ENCODE measurements around the gene FUZ. TPM values are rescaled to one million over a fixed set of nuclear protein-coding genes. Genes with fewer than 3 reads are reported as not detected.
A peak's percentile ranks its signal among the peaks of the same experiment; 100 is the strongest.

FUZ gene
- polyA plus RNA-seq, 4 donors = 4.1 to 21.0 (median 10.0) TPM

GRCh38 chr19:49771674-49772139 lies 41.4 kb downstream of the FUZ start:
- 63 to 73% (median 71%) methylated on average over 12 to 13 of the region's 13 CpGs for WGBS, 3 donors
- peak overlapping the region in 2 of 3 donors; percentile 52 to 53 for H3K27ac ChIP-seq (ENCODE audit: low read depth in 1 of 3, low read length in 2 of 3)
- peak; percentile 64 to 77 for DNase-seq
- peaks cover 0 to 41% (median 2%) of the 10 kb centered on the region in 3 donors for H3K36me3 ChIP-seq (ENCODE audit: control insufficient read depth in 3 of 3, insufficient read depth in 2 of 3, low read depth in 1 of 3, low read length in 3 of 3)
- H3K9me3 ChIP-seq (ENCODE audit: control insufficient read depth in 2 of 2, insufficient read depth in 1 of 2, low read depth in 1 of 2, low read length in 1 of 2) = no peaks in the 10 kb centered on the region
- H3K4me3 ChIP-seq (ENCODE audit: low read depth in 1 of 3, low read length in 3 of 3) = no peak overlapping the region
- peaks cover 2 to 16% (median 5%) of the 10 kb centered on the region in 3 donors for H3K4me1 ChIP-seq (ENCODE audit: control insufficient read depth in 3 of 3, insufficient read depth in 2 of 3, low read depth in 1 of 3, low read length in 2 of 3)
- no peaks in the 10 kb centered on the region for H3K27me3 ChIP-seq (ENCODE audit: control insufficient read depth in 3 of 3, insufficient read depth in 3 of 3, low read length in 3 of 3)
- FAIRE-seq = no peak

DNA sequence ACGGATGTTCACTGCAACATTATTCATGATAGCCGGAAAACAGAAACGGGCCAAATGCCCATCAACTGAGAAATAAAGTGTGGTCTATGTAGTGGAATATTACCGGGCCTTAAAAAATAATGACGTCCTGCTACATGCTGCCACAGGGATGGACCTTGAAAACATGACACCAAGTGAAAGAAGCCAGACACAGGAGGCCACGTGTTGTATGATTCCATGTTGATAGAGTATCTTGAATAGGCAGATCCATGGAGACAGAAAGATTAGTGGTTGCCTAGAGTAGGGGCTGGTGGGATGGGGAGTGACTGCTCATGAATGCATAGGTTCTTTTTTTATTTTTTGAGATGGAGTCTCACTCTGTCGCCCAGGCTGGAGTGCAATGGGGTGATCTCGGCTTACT lies 42.6 kb downstream of the FUZ start:
- WGBS, 3 donors = 89 to 92% (median 92%) methylated on average over 8 of the region's 8 CpGs
- peaks cover 2 to 21% (median 5%) of the 10 kb centered on the region in 3 donors for H3K4me1 ChIP-seq (ENCODE audit: control insufficient read depth in 3 of 3, insufficient read depth in 2 of 3, low read depth in 1 of 3, low read length in 2 of 3)
- no peaks in the 10 kb centered on the region for H3K27me3 ChIP-seq (ENCODE audit: control insufficient read depth in 3 of 3, insufficient read depth in 3 of 3, low read length in 3 of 3)
- no peaks in the 10 kb centered on the region for H3K9me3 ChIP-seq (ENCODE audit: control insufficient read depth in 2 of 2, insufficient read depth in 1 of 2, low read depth in 1 of 2, low read length in 1 of 2)
- peaks cover 0 to 29% (median 2%) of the 10 kb centered on the region in 3 donors for H3K36me3 ChIP-seq (ENCODE audit: control insufficient read depth in 3 of 3, insufficient read depth in 2 of 3, low read depth in 1 of 3, low read length in 3 of 3)
- no peak for DNase-seq
- no peak overlapping the region for H3K27ac ChIP-seq (ENCODE audit: low read depth in 1 of 3, low read length in 2 of 3)
- H3K4me3 ChIP-seq (ENCODE audit: low read depth in 1 of 3, low read length in 3 of 3) = no peak overlapping the region
- FAIRE-seq = no peak

- 62 to 80% (median 77%) methylated on average over 12 of the region's 12 CpGs for WGBS, 3 donors
- no peaks in the 10 kb centered on the region for H3K27me3 ChIP-seq (ENCODE audit: control insufficient read depth in 3 of 3, insufficient read depth in 3 of 3, low read length in 3 of 3)
- no peak for DNase-seq
- peaks cover 2 to 25% (median 5%) of the 10 kb centered on the region in 3 donors for H3K4me1 ChIP-seq (ENCODE audit: control insufficient read depth in 3 of 3, insufficient read depth in 2 of 3, low read depth in 1 of 3, low read length in 2 of 3)
- H3K36me3 ChIP-seq (ENCODE audit: control insufficient read depth in 3 of 3, insufficient read depth in 2 of 3, low read depth in 1 of 3, low read length in 3 of 3) = peaks cover 0 to 16% (median 0%) of the 10 kb centered on the region in 3 donors
- no peak for FAIRE-seq
- H3K9me3 ChIP-seq (ENCODE audit: control insufficient read depth in 2 of 2, insufficient read depth in 1 of 2, low read depth in 1 of 2, low read length in 1 of 2) = no peaks in the 10 kb centered on the region
- peak overlapping the region; percentile 78 to 92 (median 79) for H3K4me3 ChIP-seq (ENCODE audit: low read depth in 1 of 3, low read length in 3 of 3)
- peak overlapping the region in 1 of 3 donors; percentile 87 for H3K27ac ChIP-seq (ENCODE audit: low read depth in 1 of 3, low read length in 2 of 3)
Measured at GRCh38 chr19:49767967-49768581, 45.0 kb downstream of the FUZ start.

DNA sequence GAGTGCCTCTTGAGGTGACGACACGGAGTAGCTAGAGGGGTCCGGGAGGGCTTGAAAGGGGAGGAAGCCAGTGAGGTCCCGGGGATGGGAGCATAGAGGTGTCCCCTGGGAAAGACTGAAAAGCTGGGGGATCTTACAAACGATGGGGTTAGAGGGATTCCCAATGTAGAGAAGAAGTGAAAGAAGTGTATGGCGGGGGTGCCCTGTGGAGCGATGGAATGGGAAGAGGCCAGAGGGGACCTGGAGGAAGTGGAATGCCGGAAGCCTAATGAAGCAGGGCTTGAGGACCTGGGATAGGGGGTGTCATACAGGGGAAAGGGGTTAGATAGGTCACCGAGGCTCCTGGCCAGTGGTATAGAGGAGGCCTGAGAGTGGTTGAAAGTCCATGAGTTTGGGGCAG lies 45.7 kb downstream of the FUZ start:
- H3K27me3 ChIP-seq (ENCODE audit: control insufficient read depth in 3 of 3, insufficient read depth in 3 of 3, low read length in 3 of 3) = no peaks in the 10 kb centered on the region
- peaks cover 2 to 25% (median 5%) of the 10 kb centered on the region in 3 donors for H3K4me1 ChIP-seq (ENCODE audit: control insufficient read depth in 3 of 3, insufficient read depth in 2 of 3, low read depth in 1 of 3, low read length in 2 of 3)
- H3K4me3 ChIP-seq (ENCODE audit: low read depth in 1 of 3, low read length in 3 of 3) = peak overlapping the region; percentile 78 to 92 (median 79)
- H3K36me3 ChIP-seq (ENCODE audit: control insufficient read depth in 3 of 3, insufficient read depth in 2 of 3, low read depth in 1 of 3, low read length in 3 of 3) = peaks cover 0 to 13% (median 0%) of the 10 kb centered on the region in 3 donors
- FAIRE-seq (no peak), DNase-seq (peak in 1 of 2 donors; percentile 9)
- H3K27ac ChIP-seq (ENCODE audit: low read depth in 1 of 3, low read length in 2 of 3) = peak overlapping the region in 2 of 3 donors; percentile 73 to 87
- 0 to 2% (median 1%) methylated on average over 9 of the region's 9 CpGs for WGBS, 3 donors
- no peaks in the 10 kb centered on the region for H3K9me3 ChIP-seq (ENCODE audit: control insufficient read depth in 2 of 2, insufficient read depth in 1 of 2, low read depth in 1 of 2, low read length in 1 of 2)

GRCh38 chr19:49766930-49767299 lies 46.2 kb downstream of the FUZ start, which contains the start of gene AP2A1:
AP2A1 (plus strand) TSS chr19:49767001; CDS start chr19:49767134, 133 bp downstream.
- FAIRE-seq (no peak), DNase-seq (no peak)
- Histone ChIP-seq H3K9me3 (ENCODE audit: control insufficient read depth in 2 of 2, insufficient read depth in 1 of 2, low read depth in 1 of 2, low read length in 1 of 2) (no peaks in the 10 kb centered on the region), H3K4me1 (ENCODE audit: control insufficient read depth in 3 of 3, insufficient read depth in 2 of 3, low read depth in 1 of 3, low read length in 2 of 3) (peaks cover 2 to 24% (median 5%) of the 10 kb centered on the region in 3 donors), H3K27me3 (ENCODE audit: control insufficient read depth in 3 of 3, insufficient read depth in 3 of 3, low read length in 3 of 3) (no peaks in the 10 kb centered on the region), H3K27ac (ENCODE audit: low read depth in 1 of 3, low read length in 2 of 3) (peak within 1 kb of the TSS; percentile 84 to 89 (median 85)), H3K36me3 (ENCODE audit: control insufficient read depth in 3 of 3, insufficient read depth in 2 of 3, low read depth in 1 of 3, low read length in 3 of 3) (peaks cover 0 to 13% (median 0%) of the 10 kb centered on the region in 3 donors), H3K4me3 (ENCODE audit: low read depth in 1 of 3, low read length in 3 of 3) (peak within 1 kb of the TSS; percentile 78 to 92 (median 79))
- WGBS, 3 donors = 1% methylated on average over 29 to 38 of the region's 38 CpGs

- peak; percentile 49 for FAIRE-seq
- peak overlapping the region; percentile 29 to 79 (median 78) for H3K4me3 ChIP-seq (ENCODE audit: low read depth in 1 of 3, low read length in 3 of 3)
- peaks cover 0 to 10% (median 0%) of the 10 kb centered on the region in 3 donors for H3K36me3 ChIP-seq (ENCODE audit: control insufficient read depth in 3 of 3, insufficient read depth in 2 of 3, low read depth in 1 of 3, low read length in 3 of 3)
- H3K27me3 ChIP-seq (ENCODE audit: control insufficient read depth in 3 of 3, insufficient read depth in 3 of 3, low read length in 3 of 3) = no peaks in the 10 kb centered on the region
- H3K9me3 ChIP-seq (ENCODE audit: control insufficient read depth in 2 of 2, insufficient read depth in 1 of 2, low read depth in 1 of 2, low read length in 1 of 2) = no peaks in the 10 kb centered on the region
- peaks cover 2 to 18% (median 5%) of the 10 kb centered on the region in 3 donors for H3K4me1 ChIP-seq (ENCODE audit: control insufficient read depth in 3 of 3, insufficient read depth in 2 of 3, low read depth in 1 of 3, low read length in 2 of 3)
- H3K27ac ChIP-seq (ENCODE audit: low read depth in 1 of 3, low read length in 2 of 3) = peak overlapping the region; percentile 84 to 89 (median 85)
- DNase-seq = peak; percentile 100
- 1 to 2% (median 2%) methylated on average over 37 to 53 of the region's 53 CpGs for WGBS, 3 donors
Measured at GRCh38 chr19:49766007-49766929, 46.8 kb downstream of the FUZ start.

GRCh38 chr19:49764341-49764740 lies 48.8 kb downstream of the FUZ start:
- FAIRE-seq = no peak
- no peaks in the 10 kb centered on the region for H3K9me3 ChIP-seq (ENCODE audit: control insufficient read depth in 2 of 2, insufficient read depth in 1 of 2, low read depth in 1 of 2, low read length in 1 of 2)
- DNase-seq = no peak

DNA sequence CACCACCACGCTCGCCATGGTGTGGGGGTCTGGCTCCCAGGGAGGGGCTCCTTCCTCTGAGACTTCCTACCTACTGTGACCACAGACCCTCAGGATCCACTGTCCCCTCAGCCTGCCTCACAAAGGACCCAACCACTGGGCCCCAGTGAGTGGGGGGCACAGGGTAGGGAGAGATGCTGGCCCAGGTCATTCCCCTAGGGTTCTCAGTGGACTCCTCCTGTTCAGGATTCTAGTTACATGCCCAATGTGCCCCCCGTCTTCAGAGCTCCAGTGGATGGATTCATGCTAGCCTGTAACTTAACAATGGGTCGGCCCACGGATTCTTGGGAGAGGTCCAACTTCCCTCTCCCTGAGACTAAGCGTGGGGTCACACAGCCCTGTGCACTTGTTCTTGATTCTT lies 49.9 kb downstream of the FUZ start, which contains the start of gene TSKS:
TSS of gene TSKS (minus strand) at position 77 of the 400 bp plus-strand sequence. CDS start at position 18, 59 bp downstream.
- FAIRE-seq (no peak), DNase-seq (no peak)
- H3K4me1 ChIP-seq (ENCODE audit: control insufficient read depth in 3 of 3, insufficient read depth in 2 of 3, low read depth in 1 of 3, low read length in 2 of 3) = peaks cover 2 to 17% (median 5%) of the 10 kb centered on the region in 3 donors
- H3K36me3 ChIP-seq (ENCODE audit: control insufficient read depth in 3 of 3, insufficient read depth in 2 of 3, low read depth in 1 of 3, low read length in 3 of 3) = no peaks in the 10 kb centered on the region
- H3K4me3 ChIP-seq (ENCODE audit: low read depth in 1 of 3, low read length in 3 of 3) = no peak within 1 kb of the TSS
- WGBS, 3 donors = 78 to 82% (median 79%) methylated on average over 6 of the region's 6 CpGs
- H3K27me3 ChIP-seq (ENCODE audit: control insufficient read depth in 3 of 3, insufficient read depth in 3 of 3, low read length in 3 of 3) = peaks cover 0 to 4% (median 0%) of the 10 kb centered on the region in 3 donors
- no peak within 1 kb of the TSS for H3K27ac ChIP-seq (ENCODE audit: low read depth in 1 of 3, low read length in 2 of 3)
- H3K9me3 ChIP-seq (ENCODE audit: control insufficient read depth in 2 of 2, insufficient read depth in 1 of 2, low read depth in 1 of 2, low read length in 1 of 2) = no peaks in the 10 kb centered on the region

More at GRCh38 chr19:49764341-49764740, 48.8 kb downstream of the FUZ start:
- WGBS, 3 donors = 74 to 89% (median 76%) methylated on average over 8 of the region's 8 CpGs
- peaks cover 2 to 17% (median 5%) of the 10 kb centered on the region in 3 donors for H3K4me1 ChIP-seq (ENCODE audit: control insufficient read depth in 3 of 3, insufficient read depth in 2 of 3, low read depth in 1 of 3, low read length in 2 of 3)
- H3K27ac ChIP-seq (ENCODE audit: low read depth in 1 of 3, low read length in 2 of 3) = no peak overlapping the region
- no peak overlapping the region for H3K4me3 ChIP-seq (ENCODE audit: low read depth in 1 of 3, low read length in 3 of 3)
- peaks cover 0 to 2% (median 0%) of the 10 kb centered on the region in 3 donors for H3K36me3 ChIP-seq (ENCODE audit: control insufficient read depth in 3 of 3, insufficient read depth in 2 of 3, low read depth in 1 of 3, low read length in 3 of 3)
- H3K27me3 ChIP-seq (ENCODE audit: control insufficient read depth in 3 of 3, insufficient read depth in 3 of 3, low read length in 3 of 3) = no peaks in the 10 kb centered on the region

Measured in small intestine (tissue), 7 donors.